ENCODE measurements around the gene NALCN.

- TF ChIP-seq, protein P1, sequence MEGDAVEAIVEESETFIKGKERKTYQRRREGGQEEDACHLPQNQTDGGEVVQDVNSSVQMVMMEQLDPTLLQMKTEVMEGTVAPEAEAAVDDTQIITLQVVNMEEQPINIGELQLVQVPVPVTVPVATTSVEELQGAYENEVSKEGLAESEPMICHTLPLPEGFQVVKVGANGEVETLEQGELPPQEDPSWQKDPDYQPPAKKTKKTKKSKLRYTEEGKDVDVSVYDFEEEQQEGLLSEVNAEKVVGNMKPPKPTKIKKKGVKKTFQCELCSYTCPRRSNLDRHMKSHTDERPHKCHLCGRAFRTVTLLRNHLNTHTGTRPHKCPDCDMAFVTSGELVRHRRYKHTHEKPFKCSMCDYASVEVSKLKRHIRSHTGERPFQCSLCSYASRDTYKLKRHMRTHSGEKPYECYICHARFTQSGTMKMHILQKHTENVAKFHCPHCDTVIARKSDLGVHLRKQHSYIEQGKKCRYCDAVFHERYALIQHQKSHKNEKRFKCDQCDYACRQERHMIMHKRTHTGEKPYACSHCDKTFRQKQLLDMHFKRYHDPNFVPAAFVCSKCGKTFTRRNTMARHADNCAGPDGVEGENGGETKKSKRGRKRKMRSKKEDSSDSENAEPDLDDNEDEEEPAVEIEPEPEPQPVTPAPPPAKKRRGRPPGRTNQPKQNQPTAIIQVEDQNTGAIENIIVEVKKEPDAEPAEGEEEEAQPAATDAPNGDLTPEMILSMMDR (IDR thresholded peaks at IDR 0.05) = no peak
- TF ChIP-seq POLR2A (IDR thresholded peaks at IDR 0.05) = no peak
Observed at GRCh38 chr13:101098873-101099272, 317.4 kb downstream of the NALCN start.

Measured in right lobe of liver (tissue), 4 donors.